Endothelial cell (in vitro differentiated cells): ENCODE results near the gene PRM2. TPM values are rescaled to one million over a fixed set of nuclear protein-coding genes. Genes with fewer than 3 reads are reported as not detected.

Experiments used
- DNase-seq: peaks from one replicate; pipeline ENCODE4 v3.0.0; 2021; ENCODE audit warnings: low spot score
- H3K27ac Mint-ChIP-seq: one replicate; pipeline ENCODE4 v1.8.0; 2021; ENCODE audit warnings: mixed read lengths, inconsistent platforms; ENCODE audit not compliant: unreplicated experiment
- H3K27me3 Mint-ChIP-seq: one replicate; pipeline ENCODE4 v1.8.0; 2021; ENCODE audit warnings: mild to moderate bottlenecking, moderate library complexity, mixed read lengths, inconsistent platforms; ENCODE audit not compliant: unreplicated experiment
- H3K36me3 Mint-ChIP-seq: one replicate; pipeline ENCODE4 v1.8.0; 2021; ENCODE audit warnings: mild to moderate bottlenecking, low read depth, mixed read lengths, inconsistent platforms; ENCODE audit not compliant: unreplicated experiment
- H3K4me1 Mint-ChIP-seq: one replicate; pipeline ENCODE4 v1.8.0; 2021; ENCODE audit warnings: mild to moderate bottlenecking, mixed read lengths, inconsistent platforms; ENCODE audit not compliant: unreplicated experiment
- H3K4me3 Mint-ChIP-seq: one replicate; pipeline ENCODE4 v1.8.0; 2021; ENCODE audit warnings: mild to moderate bottlenecking, mixed read lengths, inconsistent platforms; ENCODE audit not compliant: unreplicated experiment
- H3K9me3 Mint-ChIP-seq: one replicate; pipeline ENCODE4 v1.8.0; 2021; ENCODE audit warnings: mixed read lengths, inconsistent platforms; ENCODE audit not compliant: unreplicated experiment
- total RNA-seq: library from RNA; stranded (reverse); fragmentation: NEBNext Ultra II Directional; extraction: Animal tissue kit (Norgen Biotek cat#: 25700); gene quantifications from one replicate; pipeline ENCODE4 v1.2.1, GENCODE V29; 2021; ENCODE audit not compliant: unreplicated experiment
- TF ChIP-seq, protein P1 (sequence below): fragments of 200-600 bp; sonication (generic); IDR thresholded peaks from one replicate; pipeline ENCODE4 v1.5.0; 2021; ENCODE audit warnings: antibody characterized with exemption; ENCODE audit not compliant: unreplicated experiment

Gene PRM2
- total RNA-seq, 1 donor from 2014 or later = not detected

DNA sequence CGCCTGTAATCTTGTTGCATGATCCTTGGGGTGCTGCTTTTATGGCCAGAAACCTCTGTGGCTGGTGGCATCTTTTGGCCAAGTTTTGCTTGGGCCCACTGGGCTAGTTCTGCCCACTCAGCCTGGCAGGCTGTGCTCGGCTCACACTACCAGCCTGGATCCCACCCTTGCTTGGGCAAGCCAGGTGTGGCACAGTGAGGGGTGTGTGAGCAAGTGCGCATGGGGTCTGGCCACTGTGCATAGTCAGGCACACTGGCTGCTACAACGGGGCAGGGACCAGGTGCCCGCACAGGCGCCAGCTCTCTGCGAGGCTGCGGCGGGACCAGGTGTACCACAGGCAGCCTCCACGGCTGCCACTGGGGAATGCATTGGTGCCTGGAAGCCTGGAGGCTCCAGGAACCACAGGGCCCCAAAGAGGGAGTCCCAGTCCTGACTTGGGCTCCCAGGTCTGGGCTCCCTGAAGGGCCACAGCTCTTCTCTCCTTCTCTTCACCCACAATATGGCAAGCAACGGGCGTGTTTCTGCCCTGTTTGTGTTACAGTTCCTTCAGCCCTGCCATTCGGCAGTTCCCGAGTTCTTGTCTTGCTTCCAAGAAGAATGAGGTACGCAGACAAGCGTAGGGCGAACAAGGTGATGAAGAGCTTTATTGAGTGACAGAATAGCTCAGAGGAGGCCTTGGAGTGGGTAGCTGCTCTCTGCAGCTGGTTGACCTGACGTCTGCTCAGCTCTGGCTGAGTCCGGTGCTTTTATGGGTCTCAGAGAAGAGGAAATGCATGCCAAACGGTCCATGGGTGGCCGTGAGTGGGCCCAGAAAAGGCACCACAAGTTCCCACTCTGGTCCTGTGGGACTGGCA, 31.6 kb upstream of the PRM2 start:
- TF ChIP-seq, protein P1, sequence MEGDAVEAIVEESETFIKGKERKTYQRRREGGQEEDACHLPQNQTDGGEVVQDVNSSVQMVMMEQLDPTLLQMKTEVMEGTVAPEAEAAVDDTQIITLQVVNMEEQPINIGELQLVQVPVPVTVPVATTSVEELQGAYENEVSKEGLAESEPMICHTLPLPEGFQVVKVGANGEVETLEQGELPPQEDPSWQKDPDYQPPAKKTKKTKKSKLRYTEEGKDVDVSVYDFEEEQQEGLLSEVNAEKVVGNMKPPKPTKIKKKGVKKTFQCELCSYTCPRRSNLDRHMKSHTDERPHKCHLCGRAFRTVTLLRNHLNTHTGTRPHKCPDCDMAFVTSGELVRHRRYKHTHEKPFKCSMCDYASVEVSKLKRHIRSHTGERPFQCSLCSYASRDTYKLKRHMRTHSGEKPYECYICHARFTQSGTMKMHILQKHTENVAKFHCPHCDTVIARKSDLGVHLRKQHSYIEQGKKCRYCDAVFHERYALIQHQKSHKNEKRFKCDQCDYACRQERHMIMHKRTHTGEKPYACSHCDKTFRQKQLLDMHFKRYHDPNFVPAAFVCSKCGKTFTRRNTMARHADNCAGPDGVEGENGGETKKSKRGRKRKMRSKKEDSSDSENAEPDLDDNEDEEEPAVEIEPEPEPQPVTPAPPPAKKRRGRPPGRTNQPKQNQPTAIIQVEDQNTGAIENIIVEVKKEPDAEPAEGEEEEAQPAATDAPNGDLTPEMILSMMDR = no peak
- Mint-ChIP-seq H3K27me3 (peaks cover 12% of the 10 kb centered on the region), H3K4me3 (no peak overlapping the region), H3K36me3 (no peaks in the 10 kb centered on the region), H3K9me3 (no peaks in the 10 kb centered on the region), H3K27ac (no peak overlapping the region), H3K4me1 (peaks cover 9% of the 10 kb centered on the region)
- no peak for DNase-seq

DNA sequence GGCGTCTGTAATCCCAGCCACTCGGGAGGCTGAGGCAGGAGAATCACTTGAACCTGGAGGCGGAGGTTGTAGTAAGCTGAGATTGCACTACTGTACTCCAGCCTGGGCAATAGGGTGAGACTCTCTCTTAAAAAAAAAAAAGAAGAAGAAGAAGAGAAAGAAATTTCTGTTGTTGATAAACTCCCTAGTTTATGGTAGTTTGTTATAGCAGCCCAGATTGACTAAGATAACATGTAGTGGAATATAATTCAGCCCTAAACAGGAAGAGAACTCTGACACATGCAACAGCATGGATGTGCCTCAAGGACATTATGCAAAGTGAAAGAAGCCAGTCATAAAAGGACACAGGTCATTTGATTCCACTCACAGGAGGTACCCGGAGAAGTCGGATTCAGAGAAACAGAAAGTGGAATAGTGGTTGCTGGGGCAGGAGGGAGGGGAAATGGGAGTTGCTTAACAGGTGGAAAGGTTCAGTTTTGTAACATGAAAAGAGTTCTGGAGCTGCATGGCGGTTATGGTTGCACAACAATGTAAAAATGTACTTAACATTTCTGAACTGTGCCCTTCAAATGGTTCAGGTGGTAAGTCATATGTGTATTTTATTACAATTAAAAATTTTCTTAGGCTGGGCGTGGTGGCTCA, 30.8 kb upstream of the PRM2 start:
- Mint-ChIP-seq H3K27me3 (peaks cover 11% of the 10 kb centered on the region), H3K36me3 (no peaks in the 10 kb centered on the region), H3K4me1 (peaks cover 9% of the 10 kb centered on the region), H3K9me3 (no peaks in the 10 kb centered on the region), H3K27ac (no peak overlapping the region), H3K4me3 (no peak overlapping the region)
- no peak for DNase-seq
- TF ChIP-seq, protein P1 = no peak

DNA sequence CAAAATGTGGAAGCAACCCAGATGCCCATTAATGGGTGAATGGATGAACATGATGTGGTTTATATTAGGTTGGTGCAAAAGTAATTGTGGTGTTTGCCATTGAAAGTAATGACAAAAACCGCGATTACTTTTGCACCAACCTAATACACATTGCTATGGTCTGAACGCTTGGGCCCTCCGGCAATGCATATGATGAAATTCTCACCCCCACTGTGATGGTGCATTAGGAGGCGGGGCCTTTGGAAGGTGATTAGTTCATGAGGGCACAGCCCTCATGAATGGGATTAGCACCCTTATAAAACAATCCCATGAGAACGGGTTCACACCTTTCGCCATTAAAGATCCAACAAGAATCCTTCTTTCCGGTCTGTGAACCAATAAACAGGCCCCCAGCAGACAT, 30.1 kb upstream of the PRM2 start:
- H3K27ac Mint-ChIP-seq = no peak overlapping the region
- DNase-seq = no peak
- H3K4me1 Mint-ChIP-seq = peaks cover 9% of the 10 kb centered on the region
- no peak overlapping the region for H3K4me3 Mint-ChIP-seq
- TF ChIP-seq, protein P1 = no peak
- no peaks in the 10 kb centered on the region for H3K9me3 Mint-ChIP-seq
- no peaks in the 10 kb centered on the region for H3K36me3 Mint-ChIP-seq
- peaks cover 11% of the 10 kb centered on the region for H3K27me3 Mint-ChIP-seq

DNA sequence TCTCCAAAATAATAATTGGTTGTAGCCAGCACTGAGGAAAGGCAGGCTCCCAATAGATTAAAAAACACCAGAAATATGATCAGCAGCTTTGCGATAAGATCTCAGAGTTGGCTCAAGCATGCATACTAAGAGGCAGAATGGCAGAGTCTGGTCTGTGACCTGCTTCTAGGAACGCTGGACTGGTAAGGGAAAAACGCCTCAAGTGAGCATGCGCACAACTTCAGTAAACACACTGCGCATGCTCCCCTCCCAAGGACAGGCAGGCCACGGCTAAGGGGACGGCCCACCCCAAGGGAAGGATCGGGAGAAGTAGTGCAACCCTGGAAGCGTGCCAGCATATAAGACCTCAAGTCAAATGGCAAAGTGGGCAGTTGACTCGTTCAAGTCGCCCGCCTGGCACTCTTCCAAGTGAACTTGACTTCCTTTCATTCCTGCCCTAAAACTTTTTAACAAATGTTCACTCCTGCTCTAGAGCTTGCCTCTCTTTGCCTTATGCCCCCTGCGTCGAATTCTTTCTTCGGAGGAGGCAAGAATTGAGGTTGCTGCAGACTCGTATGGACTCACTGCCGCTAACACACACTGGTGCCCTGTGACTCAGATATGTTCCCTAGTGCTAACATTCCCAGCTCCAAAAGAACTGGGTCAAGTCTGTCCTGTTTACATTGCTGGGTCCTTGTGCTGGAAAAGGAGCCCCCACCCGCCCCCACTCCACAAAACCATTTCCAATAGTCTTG, 27.3 kb upstream of the PRM2 start:
- Mint-ChIP-seq H3K4me1 (no peaks in the 10 kb centered on the region), H3K36me3 (no peaks in the 10 kb centered on the region), H3K9me3 (no peaks in the 10 kb centered on the region), H3K4me3 (no peak overlapping the region), H3K27ac (no peak overlapping the region), H3K27me3 (peaks cover 8% of the 10 kb centered on the region)
- TF ChIP-seq, protein P1 = no peak
- DNase-seq = no peak
